Measurements from ENCODE around the gene FOXC2. TPM values are rescaled to one million over a fixed set of nuclear protein-coding genes. Genes with fewer than 3 reads are reported as not detected.

FOXC2 gene
- total and polyA plus RNA-seq, 2 donors (not counting 3 experiments of a cell fraction or from before 2014, with no cell fraction given) = 7.7 to 44.0 TPM

DNA sequence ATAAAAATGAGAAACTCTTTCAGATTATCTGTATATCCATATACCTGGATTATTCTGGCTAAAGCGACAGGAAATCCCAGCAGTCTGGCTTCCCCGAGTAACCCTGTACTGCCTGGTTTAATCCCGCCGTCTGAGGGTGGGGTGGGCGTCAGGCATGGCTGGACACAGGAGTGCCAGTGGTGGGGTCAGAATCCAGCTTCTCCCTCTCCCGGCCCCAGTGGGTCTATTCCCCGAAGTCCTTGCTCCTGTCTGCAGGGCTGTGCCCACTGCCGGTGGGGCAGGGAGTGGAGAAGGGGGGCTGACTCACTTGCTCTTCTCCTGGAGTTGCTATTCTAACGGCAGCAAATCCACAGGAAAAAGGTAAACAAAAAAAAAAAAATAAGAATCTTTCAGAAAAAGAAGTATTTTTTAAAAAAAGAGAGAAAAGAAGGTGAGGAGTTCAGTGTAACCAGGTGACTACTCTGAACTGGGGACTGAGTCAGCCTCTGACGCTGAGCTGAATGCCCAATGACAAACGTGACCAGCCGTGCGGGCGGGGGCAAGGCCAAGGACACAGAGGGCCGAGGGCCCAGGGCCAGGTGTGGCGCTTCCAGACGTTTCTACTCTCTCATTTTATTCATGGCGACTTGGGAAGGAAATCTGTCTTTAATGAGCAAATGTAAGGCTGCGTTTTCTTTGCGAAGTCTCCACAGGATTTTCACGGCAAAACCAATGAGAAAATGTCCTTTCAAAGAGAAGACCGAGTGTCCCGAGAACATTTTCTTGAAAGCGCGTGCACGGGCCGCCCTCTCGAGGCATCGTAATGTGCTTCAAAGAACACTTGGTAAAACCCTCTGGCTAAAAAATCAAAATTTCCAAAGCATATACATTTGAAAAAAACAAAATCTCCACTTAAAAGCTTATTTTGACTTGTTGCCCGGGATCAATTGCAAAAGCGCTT lies 36.1 kb upstream of the FOXC2 start:
- Histone ChIP-seq H3K9ac (replicated peaks; ENCODE audit: extremely low read depth, insufficient read depth, low read length) (no peak overlapping the region), H4K20me1 (replicated peaks; ENCODE audit: control insufficient read depth, extremely low read depth, insufficient read depth, low read length) (no peaks in the 10 kb centered on the region), H3K27ac (ENCODE audit: insufficient read depth, low read depth, low read length) (no peak overlapping the region), H3K9me3 (replicated peaks; ENCODE audit: control insufficient read depth, insufficient read depth, low read length) (no peaks in the 10 kb centered on the region), H3K79me2 (ENCODE audit: control insufficient read depth, insufficient read depth, low read length) (no peaks in the 10 kb centered on the region), H3K9me1 (replicated peaks; ENCODE audit: control insufficient read depth, extremely low read depth, insufficient read depth, low read length) (no peaks in the 10 kb centered on the region), H3K4me2 (ENCODE audit: insufficient read depth, low read length) (no peak overlapping the region), H3K36me3 (ENCODE audit: control insufficient read depth in 2 of 2, extremely low read depth in 1 of 2, insufficient read depth in 2 of 2, low read length in 2 of 2) (no peaks in the 10 kb centered on the region), H2AFZ (ENCODE audit: low read depth, low read length) (no peak overlapping the region), H3K4me3 (replicated peaks in 1 of 3; ENCODE audit: insufficient read depth in 1 of 3, low read depth in 1 of 3, low read length in 3 of 3) (no peak overlapping the region), H3K27me3 (ENCODE audit: control insufficient read depth in 2 of 2, insufficient read depth in 2 of 2, low read length in 2 of 2) (no peaks in the 10 kb centered on the region), H3K4me1 (ENCODE audit: control insufficient read depth, extremely low read depth, insufficient read depth, low read length) (no peaks in the 10 kb centered on the region)
- FAIRE-seq (no peak), DNase-seq (ENCODE audit: low read depth, low spot score) (no peak)
- dilution Hi-C loops (cut with MboI; ENCODE audit: extremely low pct_ligation_motif_present, low sequenced_read_pairs) (no loop called here), intact Hi-C loops (cut with micrococcal nuclease) (no loop called here)
- TF ChIP-seq, protein P1, sequence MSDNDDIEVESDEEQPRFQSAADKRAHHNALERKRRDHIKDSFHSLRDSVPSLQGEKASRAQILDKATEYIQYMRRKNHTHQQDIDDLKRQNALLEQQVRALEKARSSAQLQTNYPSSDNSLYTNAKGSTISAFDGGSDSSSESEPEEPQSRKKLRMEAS (IDR thresholded peaks at IDR 0.05; ENCODE audit: insufficient read depth, insufficient read length) = no peak
- no peak for TF ChIP-seq GATA2 (IDR thresholded peaks at IDR 0.05; ENCODE audit: insufficient read depth, insufficient read length, low read depth, low read length)
- TF ChIP-seq EZH2 (IDR thresholded peaks at IDR 0.05; ENCODE audit: borderline replicate concordance, low read depth, low read length, severe bottlenecking) = no peak
- no peak for TF ChIP-seq POLR2AphosphoS5 (IDR thresholded peaks at IDR 0.05; ENCODE audit: insufficient read depth, low read depth, low read length)
- TF ChIP-seq POLR2A (IDR thresholded peaks at IDR 0.05; ENCODE audit: low read depth, low read length) = no peak
- TF ChIP-seq MYC (IDR thresholded peaks at IDR 0.05; ENCODE audit: low read depth, low read length) = no peak
- no peak for TF ChIP-seq FOS (IDR thresholded peaks at IDR 0.05; ENCODE audit: borderline replicate concordance, insufficient read depth, low read length)
- TF ChIP-seq, protein P2, sequence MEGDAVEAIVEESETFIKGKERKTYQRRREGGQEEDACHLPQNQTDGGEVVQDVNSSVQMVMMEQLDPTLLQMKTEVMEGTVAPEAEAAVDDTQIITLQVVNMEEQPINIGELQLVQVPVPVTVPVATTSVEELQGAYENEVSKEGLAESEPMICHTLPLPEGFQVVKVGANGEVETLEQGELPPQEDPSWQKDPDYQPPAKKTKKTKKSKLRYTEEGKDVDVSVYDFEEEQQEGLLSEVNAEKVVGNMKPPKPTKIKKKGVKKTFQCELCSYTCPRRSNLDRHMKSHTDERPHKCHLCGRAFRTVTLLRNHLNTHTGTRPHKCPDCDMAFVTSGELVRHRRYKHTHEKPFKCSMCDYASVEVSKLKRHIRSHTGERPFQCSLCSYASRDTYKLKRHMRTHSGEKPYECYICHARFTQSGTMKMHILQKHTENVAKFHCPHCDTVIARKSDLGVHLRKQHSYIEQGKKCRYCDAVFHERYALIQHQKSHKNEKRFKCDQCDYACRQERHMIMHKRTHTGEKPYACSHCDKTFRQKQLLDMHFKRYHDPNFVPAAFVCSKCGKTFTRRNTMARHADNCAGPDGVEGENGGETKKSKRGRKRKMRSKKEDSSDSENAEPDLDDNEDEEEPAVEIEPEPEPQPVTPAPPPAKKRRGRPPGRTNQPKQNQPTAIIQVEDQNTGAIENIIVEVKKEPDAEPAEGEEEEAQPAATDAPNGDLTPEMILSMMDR (IDR thresholded peaks at IDR 0.05; ENCODE audit: extremely low read depth in 1 of 2, insufficient read depth in 1 of 2, low read depth in 1 of 2, low read length in 2 of 2) = no peak
- no peak for TF ChIP-seq JUN (IDR thresholded peaks at IDR 0.05; ENCODE audit: borderline replicate concordance, insufficient read depth, insufficient read length, low read depth)
- POLR2A ChIA-PET = no interaction called here
- BruUV-seq (replicated peaks) = no TSS peak
- CTCF ChIA-PET = no interaction called here

Data from endothelial cell of umbilical vein (primary cell).